ENCODE data around the gene THNSL1. TPM values are rescaled to one million over a fixed set of nuclear protein-coding genes. Genes with fewer than 3 reads are reported as not detected.
A peak's percentile ranks its signal among the peaks of the same experiment; 100 is the strongest.

The THNSL1 gene
- total and polyA plus RNA-seq, 9 of the 15 experiments (the other 6 are each of a cell fraction or from before 2014, with no cell fraction given): 4.5 to 8.6 (median 6.3) TPM

- no peak for TF ChIP-seq BHLHE40 (IDR thresholded peaks at IDR 0.05; ENCODE audit: low read length)
- no peak for TF ChIP-seq PML (IDR thresholded peaks at IDR 0.05; ENCODE audit: low read length)
- TF ChIP-seq CTCFL (IDR thresholded peaks at IDR 0.05; ENCODE audit: borderline replicate concordance, insufficient read depth, low read depth, low read length, poor library complexity, severe bottlenecking): no peak
- peak; percentile 47 for TF ChIP-seq FOS (IDR thresholded peaks at IDR 0.05; ENCODE audit: extremely low read depth, insufficient read length)
- no peak for TF ChIP-seq NCOR1 (IDR thresholded peaks at IDR 0.05)
- no peak for TF ChIP-seq TRIM28 (IDR thresholded peaks at IDR 0.05)
- no peak for TF ChIP-seq MXI1 (IDR thresholded peaks at IDR 0.05; ENCODE audit: low read depth, low read length)
- no peak for TF ChIP-seq RUNX1 (IDR thresholded peaks at IDR 0.05; ENCODE audit: low read depth)
- TF ChIP-seq REST (IDR thresholded peaks at IDR 0.05; ENCODE audit: borderline replicate concordance): no peak
- TF ChIP-seq REST (CRISPR knock-in tag; IDR thresholded peaks at IDR 0.05; ENCODE audit: low read depth): no peak
- no peak for TF ChIP-seq CC2D1A (IDR thresholded peaks at IDR 0.05)
- peak; percentile 60 for TF ChIP-seq ARID1B (IDR thresholded peaks at IDR 0.05)
- TF ChIP-seq CCNT2 (IDR thresholded peaks at IDR 0.05; ENCODE audit: borderline replicate concordance, extremely low read depth, insufficient read length, low read depth, low read length): no peak
- no peak for TF ChIP-seq JUNB (CRISPR knock-in tag; conservative IDR thresholded peaks at IDR 0.05)
- TF ChIP-seq CCAR2 (IDR thresholded peaks at IDR 0.05; ENCODE audit: low read depth, low read length): no peak
- no peak for TF ChIP-seq TAF1 (IDR thresholded peaks at IDR 0.05; ENCODE audit: control insufficient read depth, extremely low read depth, insufficient read depth, low read length, severe bottlenecking)
- TF ChIP-seq E2F4 (CRISPR knock-in tag; IDR thresholded peaks at IDR 0.05; ENCODE audit: low read depth): no peak
- no peak for TF ChIP-seq XRCC3 (IDR thresholded peaks at IDR 0.05)
- TF ChIP-seq E2F3 (CRISPR knock-in tag; IDR thresholded peaks at IDR 0.05): no peak
- TF ChIP-seq KHSRP (IDR thresholded peaks at IDR 0.05): no peak
These were observed 43.6 kb downstream of the THNSL1 start (continued) for GRCh38 chr10:25059990-25060389.
